ENCODE results near the gene CEP128.

The CEP128 gene

GRCh38 chr14:80653956-80654355, 287.6 kb downstream of the CEP128 start:
- ChIA-PET POLR2A (no interaction called here), CTCF (interaction anchor here (0.6 kb wide), 1 partner anchor 323 kb away, joined by 3 read pairs; no protein-coding TSS in a partner anchor)
- Histone ChIP-seq H3K9me3 (ENCODE audit: control insufficient read depth, insufficient read depth, low read depth, low read length) (no peaks in the 10 kb centered on the region), H3K36me3 (ENCODE audit: control insufficient read depth in 2 of 2, insufficient read depth in 1 of 2, low read length in 2 of 2) (no peaks in the 10 kb centered on the region), H3K4me3 (ENCODE audit: low read depth, low read length) (no peak overlapping the region), H3K27ac (ENCODE audit: extremely low read depth, low read depth, low read length) (no peak overlapping the region), H3K4me1 (ENCODE audit: control insufficient read depth, insufficient read depth, low read length) (no peaks in the 10 kb centered on the region)
- TF ChIP-seq, protein P1, sequence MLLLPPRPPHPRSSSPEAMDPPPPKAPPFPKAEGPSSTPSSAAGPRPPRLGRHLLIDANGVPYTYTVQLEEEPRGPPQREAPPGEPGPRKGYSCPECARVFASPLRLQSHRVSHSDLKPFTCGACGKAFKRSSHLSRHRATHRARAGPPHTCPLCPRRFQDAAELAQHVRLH (tag by site-specific recombination; IDR thresholded peaks at IDR 0.05), result no peak
- TF ChIP-seq ZNF169 (tag by site-specific recombination; IDR thresholded peaks at IDR 0.05), result no peak
- no peak for TF ChIP-seq HOXA7 (CRISPR knock-in tag; IDR thresholded peaks at IDR 0.05; ENCODE audit: borderline replicate concordance)
- TF ChIP-seq ZNF132 (tag by site-specific recombination; IDR thresholded peaks at IDR 0.05; ENCODE audit: borderline replicate concordance), result no peak
- no peak for TF ChIP-seq ZNF23 (tag by site-specific recombination; IDR thresholded peaks at IDR 0.05; ENCODE audit: borderline replicate concordance)
- TF ChIP-seq ZNF335 (tag by site-specific recombination; conservative IDR thresholded peaks at IDR 0.05), result no peak
- no peak for TF ChIP-seq ZNF398 (tag by site-specific recombination; IDR thresholded peaks at IDR 0.05)
- TF ChIP-seq FEZF1 (tag by site-specific recombination; IDR thresholded peaks at IDR 0.05), result no peak
- no peak for TF ChIP-seq ZNF16 (tag by site-specific recombination; IDR thresholded peaks at IDR 0.05; ENCODE audit: low read depth)
- TF ChIP-seq ZNF350 (tag by site-specific recombination; IDR thresholded peaks at IDR 0.05), result no peak
- no peak for TF ChIP-seq ZNF777 (tag by site-specific recombination; IDR thresholded peaks at IDR 0.05; ENCODE audit: borderline replicate concordance)
- TF ChIP-seq HOXD13 (CRISPR knock-in tag; IDR thresholded peaks at IDR 0.05; ENCODE audit: borderline replicate concordance), result no peak
- no peak for TF ChIP-seq SP3 (tag by site-specific recombination; IDR thresholded peaks at IDR 0.05)
- no peak for TF ChIP-seq GLI4 (tag by site-specific recombination; IDR thresholded peaks at IDR 0.05)
- no peak for TF ChIP-seq ZNF518A (tag by site-specific recombination; conservative IDR thresholded peaks at IDR 0.05; ENCODE audit: low read depth)

DNA sequence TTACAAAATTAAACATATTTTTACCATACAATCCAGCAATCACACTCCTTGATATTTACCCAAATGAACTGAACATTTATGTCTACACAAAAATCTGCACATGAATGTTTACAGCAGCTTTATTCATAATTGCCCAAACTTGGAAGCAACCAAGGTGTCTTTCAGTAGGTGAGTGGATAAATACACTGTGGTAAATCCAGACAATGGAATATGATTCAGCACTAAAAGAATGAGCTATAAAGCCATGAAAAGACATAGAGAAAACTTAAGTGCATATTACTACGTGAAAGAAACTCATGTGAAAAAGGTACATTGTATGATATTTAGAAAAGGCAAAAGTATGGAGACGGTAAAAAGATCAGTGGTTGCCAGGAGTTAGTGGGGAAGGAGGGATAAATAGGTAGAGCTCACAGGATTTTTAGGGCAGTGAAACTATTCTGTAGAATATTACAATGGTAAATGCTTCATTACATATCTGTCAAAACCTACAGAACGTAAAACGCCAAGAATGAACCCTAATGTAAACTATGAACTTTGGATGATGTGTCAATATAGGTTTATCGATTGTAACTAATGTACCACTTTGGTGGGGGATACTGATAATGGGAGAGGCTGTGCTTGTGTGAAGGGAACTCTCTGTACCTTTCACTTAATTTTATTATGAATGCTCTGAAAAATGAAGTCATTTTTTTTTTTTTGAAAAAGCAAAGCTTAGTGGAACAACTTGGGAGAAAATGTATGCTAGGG, 295.7 kb downstream of the CEP128 start:
- no peaks in the 10 kb centered on the region for H3K4me1 ChIP-seq (ENCODE audit: control insufficient read depth, insufficient read depth, low read length)
- ChIA-PET CTCF (no interaction called here), POLR2A (no interaction called here)
- no peaks in the 10 kb centered on the region for H3K36me3 ChIP-seq (ENCODE audit: control insufficient read depth in 2 of 2, insufficient read depth in 1 of 2, low read length in 2 of 2)
- H3K4me3 ChIP-seq (ENCODE audit: low read depth, low read length), result no peak overlapping the region
- no peak overlapping the region for H3K27ac ChIP-seq (ENCODE audit: extremely low read depth, low read depth, low read length)
- H3K9me3 ChIP-seq (ENCODE audit: control insufficient read depth, insufficient read depth, low read depth, low read length), result no peaks in the 10 kb centered on the region
- TF ChIP-seq ZBTB48 (tag by site-specific recombination; IDR thresholded peaks at IDR 0.05), result no peak
- no peak for TF ChIP-seq ZNF585B (tag by site-specific recombination; IDR thresholded peaks at IDR 0.05)
- no peak for TF ChIP-seq ZBTB44 (tag by site-specific recombination; IDR thresholded peaks at IDR 0.05)
- TF ChIP-seq WT1 (tag by site-specific recombination; IDR thresholded peaks at IDR 0.05), result no peak
- no peak for TF ChIP-seq RBAK (tag by site-specific recombination; IDR thresholded peaks at IDR 0.05)
- TF ChIP-seq ZNF830 (tag by site-specific recombination; IDR thresholded peaks at IDR 0.05; ENCODE audit: low read depth), result no peak
- TF ChIP-seq ZNF155 (tag by site-specific recombination; IDR thresholded peaks at IDR 0.05), result no peak
- no peak for TF ChIP-seq ZNF302 (tag by site-specific recombination; IDR thresholded peaks at IDR 0.05; ENCODE audit: low read depth)
- no peak for TF ChIP-seq ZFP41 (tag by site-specific recombination; IDR thresholded peaks at IDR 0.05; ENCODE audit: borderline replicate concordance)
- no peak for TF ChIP-seq ZNF394 (tag by site-specific recombination; IDR thresholded peaks at IDR 0.05; ENCODE audit: borderline replicate concordance)
- TF ChIP-seq ZNF311 (tag by site-specific recombination; IDR thresholded peaks at IDR 0.05; ENCODE audit: borderline replicate concordance), result no peak
- TF ChIP-seq ZNF112 (tag by site-specific recombination; IDR thresholded peaks at IDR 0.05), result no peak

Measured in HEK293 (cell line).